ENCODE data around the gene NME9. TPM values are rescaled to one million over a fixed set of nuclear protein-coding genes. Genes with fewer than 3 reads are reported as not detected.

The NME9 gene
- total and polyA plus RNA-seq, 2 donors from 2014 or later = 0.73 to 3.5 TPM

- H3K9me3 ChIP-seq (ENCODE audit: control insufficient read depth in 2 of 3, insufficient read depth in 1 of 3, low read length in 3 of 3) = no peaks in the 10 kb centered on the region
- no peak for TF ChIP-seq CTCF (IDR thresholded peaks at IDR 0.05; ENCODE audit: borderline replicate concordance, extremely low read depth, insufficient read depth)
- no peak overlapping the region for H3K4me3 ChIP-seq (ENCODE audit: low read length in 3 of 3)
- no peak overlapping the region for H3K9ac ChIP-seq (ENCODE audit: low read length in 3 of 3)
- no peaks in the 10 kb centered on the region for H3K27me3 ChIP-seq (ENCODE audit: control insufficient read depth, insufficient read depth, low read length)
- no peaks in the 10 kb centered on the region for H3K36me3 ChIP-seq (ENCODE audit: control insufficient read depth in 2 of 3, insufficient read depth in 3 of 3, low read length in 3 of 3)
- no peak for FAIRE-seq
- intact Hi-C loops (cut with DNase I) = no loop called here
- no peak overlapping the region for H3K27ac ChIP-seq (ENCODE audit: low read depth in 2 of 2, low read length in 2 of 2)
- H3K4me1 ChIP-seq (ENCODE audit: control insufficient read depth in 2 of 3, insufficient read depth in 2 of 3, low read depth in 1 of 3, low read length in 3 of 3) = peaks cover 0 to 4% (median 0%) of the 10 kb centered on the region in 3 donors
- no peak for DNase-seq
Measured at GRCh38 chr3:138323971-138324370, 5.7 kb downstream of the NME9 start.

GRCh38 chr3:138317687-138318086, 12.0 kb downstream of the NME9 start:
- H3K36me3 ChIP-seq (ENCODE audit: control insufficient read depth in 2 of 3, insufficient read depth in 3 of 3, low read length in 3 of 3) = no peaks in the 10 kb centered on the region
- DNase-seq = no peak
- no peaks in the 10 kb centered on the region for H3K9me3 ChIP-seq (ENCODE audit: control insufficient read depth in 2 of 3, insufficient read depth in 1 of 3, low read length in 3 of 3)
- no peaks in the 10 kb centered on the region for H3K27me3 ChIP-seq (ENCODE audit: control insufficient read depth, insufficient read depth, low read length)
- H3K4me1 ChIP-seq (ENCODE audit: control insufficient read depth in 2 of 3, insufficient read depth in 2 of 3, low read depth in 1 of 3, low read length in 3 of 3) = no peaks in the 10 kb centered on the region
- H3K9ac ChIP-seq (ENCODE audit: low read length in 3 of 3) = no peak overlapping the region
- FAIRE-seq = no peak
- no peak overlapping the region for H3K4me3 ChIP-seq (ENCODE audit: low read length in 3 of 3)
- intact Hi-C loops (cut with DNase I) = no loop called here
- no peak overlapping the region for H3K27ac ChIP-seq (ENCODE audit: low read depth in 2 of 2, low read length in 2 of 2)
- no peak for TF ChIP-seq CTCF (IDR thresholded peaks at IDR 0.05; ENCODE audit: borderline replicate concordance, extremely low read depth, insufficient read depth)

GRCh38 chr3:138314751-138315150, 14.9 kb downstream of the NME9 start:
- no peak for DNase-seq
- Histone ChIP-seq H3K9me3 (ENCODE audit: control insufficient read depth in 2 of 3, insufficient read depth in 1 of 3, low read length in 3 of 3) (no peaks in the 10 kb centered on the region), H3K4me1 (ENCODE audit: control insufficient read depth in 2 of 3, insufficient read depth in 2 of 3, low read depth in 1 of 3, low read length in 3 of 3) (no peaks in the 10 kb centered on the region), H3K27me3 (ENCODE audit: control insufficient read depth, insufficient read depth, low read length) (no peaks in the 10 kb centered on the region), H3K27ac (ENCODE audit: low read depth in 2 of 2, low read length in 2 of 2) (no peak overlapping the region), H3K9ac (ENCODE audit: low read length in 3 of 3) (no peak overlapping the region), H3K36me3 (ENCODE audit: control insufficient read depth in 2 of 3, insufficient read depth in 3 of 3, low read length in 3 of 3) (no peaks in the 10 kb centered on the region), H3K4me3 (ENCODE audit: low read length in 3 of 3) (no peak overlapping the region)
- intact Hi-C loops (cut with DNase I) = no loop called here
- FAIRE-seq = no peak
- no peak for TF ChIP-seq CTCF (IDR thresholded peaks at IDR 0.05; ENCODE audit: borderline replicate concordance, extremely low read depth, insufficient read depth)

- Histone ChIP-seq H3K9me3 (ENCODE audit: control insufficient read depth in 2 of 3, insufficient read depth in 1 of 3, low read length in 3 of 3) (peaks cover 0 to 7% (median 5%) of the 10 kb centered on the region in 3 donors), H3K27ac (ENCODE audit: low read depth in 2 of 2, low read length in 2 of 2) (no peak overlapping the region), H3K27me3 (ENCODE audit: control insufficient read depth, insufficient read depth, low read length) (no peaks in the 10 kb centered on the region), H3K4me3 (ENCODE audit: low read length in 3 of 3) (no peak overlapping the region), H3K9ac (ENCODE audit: low read length in 3 of 3) (no peak overlapping the region), H3K4me1 (ENCODE audit: control insufficient read depth in 2 of 3, insufficient read depth in 2 of 3, low read depth in 1 of 3, low read length in 3 of 3) (no peaks in the 10 kb centered on the region), H3K36me3 (ENCODE audit: control insufficient read depth in 2 of 3, insufficient read depth in 3 of 3, low read length in 3 of 3) (no peaks in the 10 kb centered on the region)
- intact Hi-C loops (cut with DNase I) = no loop called here
- FAIRE-seq (no peak), DNase-seq (no peak)
- no peak for TF ChIP-seq CTCF (IDR thresholded peaks at IDR 0.05; ENCODE audit: borderline replicate concordance, extremely low read depth, insufficient read depth)
Measured at GRCh38 chr3:138310494-138310893, 19.2 kb downstream of the NME9 start.

All from kidney (tissue), 14 donors.